Keratinocyte (primary cell): ENCODE measurements around the gene ADD2. TPM values are rescaled to one million over a fixed set of nuclear protein-coding genes. Genes with fewer than 3 reads are reported as not detected.

Experiments
- DNase-seq: peaks from one replicate; pipeline ENCODE4 v3.0.0-alpha.2; 2011; ENCODE audit warnings: low read depth, missing footprints, low spot score
- FAIRE-seq: peaks from 2 replicates; lab custom pipeline; 2011; peaks lifted over from hg19 to GRCh38; lab: Jason Lieb, UNC
- H2AFZ ChIP-seq: 2 replicates; pipeline ENCODE4 v1.6.0; 2012; ENCODE audit warnings: low read length, control low read depth, inconsistent platforms; ENCODE audit not compliant: control insufficient read depth
- H3K27ac ChIP-seq: 2 replicates; pipeline ENCODE4 v1.5.1; 2011; ENCODE audit warnings: low read length; ENCODE audit not compliant: control insufficient read depth, insufficient read depth
- H3K27me3 ChIP-seq: 3 replicates; pipeline ENCODE4 v1.6.0; 2011; ENCODE audit warnings: low read length; ENCODE audit not compliant: control insufficient read depth, insufficient read depth; ENCODE audit errors: extremely low read depth
- H3K36me3 ChIP-seq, 2 experiments: 2 replicates in 1 of 2; 3 replicates in 1 of 2; pipeline ENCODE4 v1.5.1; 2011; ENCODE audit warnings: low read length in 2 of 2, mild to moderate bottlenecking in 1 of 2; ENCODE audit not compliant: control insufficient read depth in 2 of 2, insufficient read depth in 2 of 2; ENCODE audit errors: extremely low read depth in 1 of 2
- H3K4me1 ChIP-seq: 3 replicates; pipeline ENCODE4 v1.5.1; 2011; ENCODE audit warnings: low read length; ENCODE audit not compliant: control insufficient read depth, insufficient read depth; ENCODE audit errors: extremely low read depth
- H3K4me2 ChIP-seq: 3 replicates; pipeline ENCODE4 v1.6.0; 2011; ENCODE audit warnings: low read depth, low read length; ENCODE audit not compliant: control insufficient read depth, insufficient read depth; ENCODE audit errors: extremely low read depth
- H3K4me3 ChIP-seq, 3 experiments: fragments of 200-600 bp in 1 of 3; sonication (generic) in 1 of 3; 2 replicates in 2 of 3; 3 replicates in 1 of 3; pipeline ENCODE4 v1.5.1; 2011 to 2016; ENCODE audit warnings: low read length in 3 of 3, mild to moderate bottlenecking in 3 of 3, control low read depth in 2 of 3, inconsistent platforms in 1 of 3, low read depth in 1 of 3, mixed read lengths in 1 of 3, mixed run types in 1 of 3, moderate library complexity in 1 of 3; ENCODE audit not compliant: control insufficient read depth in 2 of 3, insufficient read depth in 2 of 3; ENCODE audit errors: extremely low read depth in 1 of 3
- H3K79me2 ChIP-seq: 2 replicates; pipeline ENCODE4 v1.6.0; 2012; ENCODE audit warnings: low read length; ENCODE audit not compliant: control insufficient read depth, insufficient read depth
- H3K9ac ChIP-seq: 3 replicates; pipeline ENCODE4 v1.6.0; 2011; ENCODE audit warnings: low read length; ENCODE audit not compliant: control insufficient read depth, insufficient read depth; ENCODE audit errors: extremely low read depth
- H3K9me1 ChIP-seq: 3 replicates; pipeline ENCODE4 v1.6.0; 2011; ENCODE audit warnings: low read length; ENCODE audit not compliant: control insufficient read depth, insufficient read depth; ENCODE audit errors: extremely low read depth
- H3K9me3 ChIP-seq: 2 replicates; pipeline ENCODE4 v1.5.1; 2012; ENCODE audit warnings: low read depth, low read length; ENCODE audit not compliant: control insufficient read depth
- H4K20me1 ChIP-seq: 3 replicates; pipeline ENCODE4 v1.6.0; 2011; ENCODE audit warnings: low read length; ENCODE audit not compliant: control insufficient read depth, insufficient read depth; ENCODE audit errors: extremely low read depth
- EZH2 ChIP-seq: IDR thresholded peaks from one replicate; pipeline ENCODE4 v1.6.1; 2012; ENCODE audit warnings: inconsistent platforms, mild to moderate bottlenecking, low read length, moderate library complexity
- dilution Hi-C: fragments of 300-500 bp; cut with MboI; formaldehyde crosslinking; loops from one replicate; pipeline ENCODE4 v1.7.0; 2020; ENCODE audit warnings: low sequenced_read_pairs; ENCODE audit not compliant: extremely low pct_ligation_motif_present
- polyA plus RNA-seq, 5 experiments: library from polyadenylated mRNA; depleted of rRNA in 3 of 5; stranded (reverse) in 3 of 5; stranded (forward) in 1 of 5; unstranded in 1 of 5; fragments of >200 nt; gene quantifications; 1 replicate in 1 of 5; 2 replicates in 3 of 5; 3 replicates in 1 of 5; pipeline versions ENCODE4 v1.2.1 to v1.2.3, GENCODE V29; 2011 to 2012; ENCODE audit warnings: missing spikeins in 2 of 5, low read depth in 1 of 5, low replicate concordance in 1 of 5
- TF ChIP-seq, protein P1 (sequence below), 3 experiments: IDR thresholded peaks in 1 of 3; conservative IDR thresholded peaks in 1 of 3; optimal IDR thresholded peaks in 1 of 3; 2 replicates in 2 of 3; 3 replicates in 1 of 3; pipeline versions ENCODE3 to v1.5.1; 2011; ENCODE audit warnings: low read length in 3 of 3, mild to moderate bottlenecking in 3 of 3, moderate library complexity in 2 of 3, control low read depth in 1 of 3, inconsistent platforms in 1 of 3; ENCODE audit not compliant: insufficient read depth in 2 of 3; ENCODE audit errors: extremely low read depth in 1 of 3

The ADD2 gene
- polyA plus RNA-seq, 1 donor (not counting 4 experiments of a cell fraction or from before 2014, with no cell fraction given): 0.05 TPM

GRCh38 chr2:70690846-70691245, 77.2 kb downstream of the ADD2 start:
- H3K36me3 ChIP-seq: no peaks in the 10 kb centered on the region
- H3K9ac ChIP-seq: no peak overlapping the region
- no peaks in the 10 kb centered on the region for H3K4me1 ChIP-seq
- FAIRE-seq (no peak), DNase-seq (no peak)
- H3K27me3 ChIP-seq: peaks cover 12% of the 10 kb centered on the region
- no peaks in the 10 kb centered on the region for H4K20me1 ChIP-seq
- no peak overlapping the region for H3K27ac ChIP-seq
- H3K4me3 ChIP-seq: no peak overlapping the region
- no peak overlapping the region for H3K4me2 ChIP-seq
- dilution Hi-C loops: no loop called here
- H3K9me3 ChIP-seq: no peaks in the 10 kb centered on the region
- H3K9me1 ChIP-seq: no peaks in the 10 kb centered on the region
- TF ChIP-seq, protein P1, sequence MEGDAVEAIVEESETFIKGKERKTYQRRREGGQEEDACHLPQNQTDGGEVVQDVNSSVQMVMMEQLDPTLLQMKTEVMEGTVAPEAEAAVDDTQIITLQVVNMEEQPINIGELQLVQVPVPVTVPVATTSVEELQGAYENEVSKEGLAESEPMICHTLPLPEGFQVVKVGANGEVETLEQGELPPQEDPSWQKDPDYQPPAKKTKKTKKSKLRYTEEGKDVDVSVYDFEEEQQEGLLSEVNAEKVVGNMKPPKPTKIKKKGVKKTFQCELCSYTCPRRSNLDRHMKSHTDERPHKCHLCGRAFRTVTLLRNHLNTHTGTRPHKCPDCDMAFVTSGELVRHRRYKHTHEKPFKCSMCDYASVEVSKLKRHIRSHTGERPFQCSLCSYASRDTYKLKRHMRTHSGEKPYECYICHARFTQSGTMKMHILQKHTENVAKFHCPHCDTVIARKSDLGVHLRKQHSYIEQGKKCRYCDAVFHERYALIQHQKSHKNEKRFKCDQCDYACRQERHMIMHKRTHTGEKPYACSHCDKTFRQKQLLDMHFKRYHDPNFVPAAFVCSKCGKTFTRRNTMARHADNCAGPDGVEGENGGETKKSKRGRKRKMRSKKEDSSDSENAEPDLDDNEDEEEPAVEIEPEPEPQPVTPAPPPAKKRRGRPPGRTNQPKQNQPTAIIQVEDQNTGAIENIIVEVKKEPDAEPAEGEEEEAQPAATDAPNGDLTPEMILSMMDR (optimal IDR thresholded peaks at IDR 0.05 in 1 of 3, IDR thresholded peaks at IDR 0.05 in 1 of 3, conservative IDR thresholded peaks at IDR 0.05 in 1 of 3; ENCODE audit: extremely low read depth in 1 of 3, insufficient read depth in 2 of 3, low read length in 3 of 3): no peak
- no peak for TF ChIP-seq EZH2
- no peak overlapping the region for H2AFZ ChIP-seq
- no peaks in the 10 kb centered on the region for H3K79me2 ChIP-seq

DNA sequence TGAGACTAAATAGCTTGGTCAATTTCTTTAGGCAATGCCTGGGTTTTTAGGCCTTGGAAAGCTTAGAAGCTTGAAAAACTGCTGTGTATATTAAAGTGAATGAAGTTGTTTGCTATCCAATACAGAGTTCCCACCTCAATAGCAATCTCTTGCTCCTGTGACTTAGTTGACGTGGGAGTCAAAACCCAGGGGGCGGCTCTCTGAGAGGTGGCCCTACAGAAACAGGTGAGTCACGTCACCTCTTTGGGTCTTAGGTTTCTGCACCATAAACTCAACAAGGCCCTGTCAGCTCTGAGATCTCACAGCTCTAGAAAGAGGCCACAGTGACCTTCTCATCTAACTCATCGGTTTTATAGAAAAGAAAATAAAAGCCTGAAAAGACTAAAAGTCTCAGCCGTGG, 79.6 kb downstream of the ADD2 start:
- Histone ChIP-seq H3K4me2 (no peak overlapping the region), H3K27me3 (peaks cover 11% of the 10 kb centered on the region), H4K20me1 (no peaks in the 10 kb centered on the region), H3K9ac (no peak overlapping the region), H3K27ac (no peak overlapping the region), H3K79me2 (no peaks in the 10 kb centered on the region), H3K4me3 (no peak overlapping the region), H3K4me1 (no peaks in the 10 kb centered on the region), H3K9me3 (no peaks in the 10 kb centered on the region), H3K36me3 (no peaks in the 10 kb centered on the region), H3K9me1 (no peaks in the 10 kb centered on the region), H2AFZ (no peak overlapping the region)
- dilution Hi-C loops: no loop called here
- FAIRE-seq (no peak), DNase-seq (no peak)
- TF ChIP-seq, protein P1 (optimal IDR thresholded peaks at IDR 0.05 in 1 of 3, IDR thresholded peaks at IDR 0.05 in 1 of 3, conservative IDR thresholded peaks at IDR 0.05 in 1 of 3; ENCODE audit: extremely low read depth in 1 of 3, insufficient read depth in 2 of 3, low read length in 3 of 3): no peak
- no peak for TF ChIP-seq EZH2
